Stomach (tissue), 4 donors: ENCODE measurements around the gene COL7A1.

Source experiments
- CTCF ChIP-seq, 7 experiments: fragments of 450-650 bp in 4 of 7; fragments of 200-600 bp in 3 of 7; sonication (generic) in 3 of 7; IDR thresholded peaks; one replicate each; pipeline ENCODE4 v1.5.1; 2016 to 2019; ENCODE audit warnings: antibody characterized with exemption in 7 of 7, control low read depth in 2 of 7, mild to moderate bottlenecking in 1 of 7
- POLR2A ChIP-seq, 4 donors: fragments of 450-650 bp; IDR thresholded peaks; one replicate each; pipeline ENCODE4 v1.6.1; 2016; ENCODE audit warnings: antibody characterized with exemption in 4 of 4, control low read depth in 2 of 4, mild to moderate bottlenecking in 1 of 4, moderate library complexity in 1 of 4
- POLR2AphosphoS5 ChIP-seq, 3 donors: sonication (generic); formaldehyde crosslinking; IDR thresholded peaks; one replicate each; pipeline ENCODE4 v1.6.1; 2016; ENCODE audit warnings: antibody characterized with exemption in 3 of 3

- TF ChIP-seq CTCF (IDR thresholded peaks at IDR 0.05) (peak in 5 of 7 experiments; percentile 52 to 88 (median 75)), POLR2A (IDR thresholded peaks at IDR 0.05) (peak in 1 of 4 donors; percentile 43), POLR2AphosphoS5 (IDR thresholded peaks at IDR 0.05) (peak; percentile 91 to 96 (median 93))
Measured at GRCh38 chr3:48609088-48610005, 14.2 kb upstream of the COL7A1 start, which contains the start of gene UQCRC1.
